Osteoblast (primary cell): ENCODE measurements around the gene CTSK. TPM values are rescaled to one million over a fixed set of nuclear protein-coding genes. Genes with fewer than 3 reads are reported as not detected.

Source experiments
- DNase-seq: peaks from one replicate; pipeline ENCODE4 v3.0.0; 2011; ENCODE audit warnings: low spot score, mixed read lengths; ENCODE audit not compliant: insufficient read length; ENCODE audit errors: missing footprints
- H2AFZ ChIP-seq: 2 replicates; pipeline ENCODE4 v1.6.0; 2011; ENCODE audit warnings: mild to moderate bottlenecking, low read length
- H3K27ac ChIP-seq: 2 replicates; pipeline ENCODE4 v1.5.1; 2011; ENCODE audit warnings: mild to moderate bottlenecking, low read depth, low read length, moderate library complexity
- H3K27me3 ChIP-seq: 2 replicates; pipeline ENCODE4 v1.6.0; 2012; ENCODE audit warnings: mild to moderate bottlenecking, control low read depth, inconsistent platforms, low read length, moderate library complexity; ENCODE audit not compliant: insufficient read depth
- H3K36me3 ChIP-seq: 2 replicates; pipeline ENCODE4 v1.5.1; 2011; ENCODE audit warnings: mild to moderate bottlenecking, low read length, control low read depth, moderate library complexity; ENCODE audit not compliant: insufficient read depth
- H3K4me1 ChIP-seq: 2 replicates; pipeline ENCODE4 v1.5.1; 2011; ENCODE audit warnings: mild to moderate bottlenecking, low read length, control low read depth, moderate library complexity; ENCODE audit not compliant: insufficient read depth
- H3K4me2 ChIP-seq: 2 replicates; pipeline ENCODE4 v1.6.0; 2011; ENCODE audit warnings: mild to moderate bottlenecking, low read length; ENCODE audit not compliant: insufficient read depth
- H3K4me3 ChIP-seq: fragments of 200-600 bp; sonication (generic); 3 replicates; pipeline ENCODE4 v1.5.1; 2012; ENCODE audit warnings: mild to moderate bottlenecking, low read length, inconsistent platforms; ENCODE audit not compliant: insufficient read depth
- H3K79me2 ChIP-seq: 2 replicates; pipeline ENCODE4 v1.6.0; 2012; ENCODE audit warnings: mild to moderate bottlenecking, low read length, control low read depth, inconsistent platforms; ENCODE audit not compliant: insufficient read depth
- H3K9me3 ChIP-seq: 2 replicates; pipeline ENCODE4 v1.5.1; 2011; ENCODE audit warnings: low read depth, low read length, control low read depth
- H4K20me1 ChIP-seq: 2 replicates; pipeline ENCODE4 v1.6.0; 2012; ENCODE audit warnings: mild to moderate bottlenecking, low read length, control low read depth; ENCODE audit not compliant: insufficient read depth
- total RNA-seq: library from RNA; depleted of rRNA; stranded (reverse); fragments of >200 nt; gene quantifications from 2 replicates; pipeline ENCODE4 v1.2.3, GENCODE V29; 2012
- TF ChIP-seq, protein P1 (sequence below): IDR thresholded peaks from 2 replicates; pipeline ENCODE4 v1.5.1; 2011; ENCODE audit warnings: mild to moderate bottlenecking, low read depth, low read length, moderate library complexity; ENCODE audit errors: extremely low read depth

CTSK gene
- total RNA-seq, 1 donor, result 617 TPM

DNA sequence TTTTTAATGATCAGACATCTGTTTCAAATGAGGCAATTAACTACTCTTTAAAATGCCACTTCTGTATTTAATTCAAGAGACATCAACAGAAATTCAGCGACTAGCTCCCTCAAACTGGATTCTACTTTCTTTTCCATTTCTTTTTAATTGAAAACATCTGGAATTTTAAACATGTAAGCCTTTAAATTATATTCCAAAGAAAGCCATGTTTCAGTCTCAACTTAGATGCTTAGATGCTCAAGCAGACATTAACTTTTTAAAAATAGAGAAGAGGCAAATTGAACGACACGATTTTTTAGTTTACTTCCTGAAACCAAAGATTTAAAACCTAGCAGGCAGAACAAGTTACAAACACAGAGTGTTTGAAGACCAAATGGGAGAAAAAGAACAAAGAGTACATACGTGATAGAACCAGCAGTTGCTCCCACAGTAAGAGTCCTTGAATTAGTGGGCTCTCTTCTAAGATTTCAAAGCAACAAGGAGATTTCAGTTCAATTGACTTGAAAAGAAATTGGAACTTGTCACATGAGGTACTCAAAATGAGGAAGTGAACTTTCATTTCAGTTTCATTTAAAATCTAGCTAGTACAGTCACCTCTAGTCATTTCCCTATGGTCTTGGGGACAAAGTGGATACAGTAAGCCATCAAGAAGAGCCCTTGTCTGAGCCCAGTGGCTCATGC is 42.6 kb downstream of the CTSK start, which contains the start of gene CTSS:
Gene CTSS (minus strand): TSS at position 483 of the 681 bp plus-strand sequence. CDS start 1,015 bp downstream, outside the sequence.
- Histone ChIP-seq H3K4me1 (peaks cover 11% of the 10 kb centered on the region), H3K36me3 (no peaks in the 10 kb centered on the region), H3K27ac (peak within 1 kb of the TSS; percentile 49), H3K27me3 (no peaks in the 10 kb centered on the region), H3K4me3 (peak within 1 kb of the TSS; percentile 67), H3K9me3 (no peaks in the 10 kb centered on the region), H3K4me2 (peak within 1 kb of the TSS; percentile 85), H4K20me1 (no peaks in the 10 kb centered on the region), H2AFZ (peak within 1 kb of the TSS; percentile 92), H3K79me2 (no peaks in the 10 kb centered on the region)
- DNase-seq, result no peak
- TF ChIP-seq, protein P1, sequence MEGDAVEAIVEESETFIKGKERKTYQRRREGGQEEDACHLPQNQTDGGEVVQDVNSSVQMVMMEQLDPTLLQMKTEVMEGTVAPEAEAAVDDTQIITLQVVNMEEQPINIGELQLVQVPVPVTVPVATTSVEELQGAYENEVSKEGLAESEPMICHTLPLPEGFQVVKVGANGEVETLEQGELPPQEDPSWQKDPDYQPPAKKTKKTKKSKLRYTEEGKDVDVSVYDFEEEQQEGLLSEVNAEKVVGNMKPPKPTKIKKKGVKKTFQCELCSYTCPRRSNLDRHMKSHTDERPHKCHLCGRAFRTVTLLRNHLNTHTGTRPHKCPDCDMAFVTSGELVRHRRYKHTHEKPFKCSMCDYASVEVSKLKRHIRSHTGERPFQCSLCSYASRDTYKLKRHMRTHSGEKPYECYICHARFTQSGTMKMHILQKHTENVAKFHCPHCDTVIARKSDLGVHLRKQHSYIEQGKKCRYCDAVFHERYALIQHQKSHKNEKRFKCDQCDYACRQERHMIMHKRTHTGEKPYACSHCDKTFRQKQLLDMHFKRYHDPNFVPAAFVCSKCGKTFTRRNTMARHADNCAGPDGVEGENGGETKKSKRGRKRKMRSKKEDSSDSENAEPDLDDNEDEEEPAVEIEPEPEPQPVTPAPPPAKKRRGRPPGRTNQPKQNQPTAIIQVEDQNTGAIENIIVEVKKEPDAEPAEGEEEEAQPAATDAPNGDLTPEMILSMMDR, result no peak

- Histone ChIP-seq H3K4me1 (peaks cover 11% of the 10 kb centered on the region), H4K20me1 (no peaks in the 10 kb centered on the region), H3K4me2 (peak overlapping the region; percentile 85), H3K79me2 (no peaks in the 10 kb centered on the region), H3K4me3 (peak overlapping the region; percentile 67), H3K36me3 (no peaks in the 10 kb centered on the region), H3K9me3 (no peaks in the 10 kb centered on the region), H3K27ac (no peak overlapping the region), H3K27me3 (no peaks in the 10 kb centered on the region), H2AFZ (no peak overlapping the region)
- TF ChIP-seq, protein P1, result no peak
- no peak for DNase-seq
These were observed 43.4 kb downstream of the CTSK start for GRCh38 chr1:150764617-150765101.

DNA sequence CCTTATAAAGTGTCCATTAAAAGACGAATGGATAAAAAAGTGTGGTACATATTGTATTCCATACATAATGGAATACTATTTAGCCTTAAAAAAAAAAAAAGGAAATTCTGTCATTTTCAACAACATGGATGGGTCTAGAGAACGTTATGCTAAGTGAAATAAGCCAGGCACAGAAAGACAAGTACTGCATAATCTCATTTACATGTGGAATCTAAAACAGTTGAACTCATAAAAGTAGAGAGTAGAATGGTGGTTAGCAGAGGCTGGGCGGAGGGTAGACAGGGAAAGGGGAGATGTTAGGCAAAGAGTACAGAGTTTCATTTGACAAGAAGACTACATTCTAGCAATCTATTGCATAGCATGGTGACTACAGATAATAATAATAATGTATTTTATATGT is 45.0 kb downstream of the CTSK start:
- Histone ChIP-seq H2AFZ (no peak overlapping the region), H3K36me3 (no peaks in the 10 kb centered on the region), H3K27me3 (no peaks in the 10 kb centered on the region), H3K79me2 (no peaks in the 10 kb centered on the region), H3K9me3 (no peaks in the 10 kb centered on the region), H3K27ac (no peak overlapping the region), H3K4me1 (peaks cover 11% of the 10 kb centered on the region), H4K20me1 (no peaks in the 10 kb centered on the region), H3K4me3 (no peak overlapping the region), H3K4me2 (no peak overlapping the region)
- TF ChIP-seq, protein P1, result no peak
- DNase-seq, result no peak

GRCh38 chr1:150762552-150762951 is 45.5 kb downstream of the CTSK start:
- Histone ChIP-seq H3K79me2 (no peaks in the 10 kb centered on the region), H3K27me3 (no peaks in the 10 kb centered on the region), H4K20me1 (no peaks in the 10 kb centered on the region), H3K9me3 (no peaks in the 10 kb centered on the region), H3K27ac (no peak overlapping the region), H3K4me1 (peaks cover 11% of the 10 kb centered on the region), H2AFZ (no peak overlapping the region), H3K4me2 (no peak overlapping the region), H3K36me3 (no peaks in the 10 kb centered on the region), H3K4me3 (no peak overlapping the region)
- DNase-seq, result no peak
- TF ChIP-seq, protein P1, result no peak
